Measurements from ENCODE around the gene CISD1. TPM values are rescaled to one million over a fixed set of nuclear protein-coding genes. Genes with fewer than 3 reads are reported as not detected.
A peak's percentile ranks its signal among the peaks of the same experiment; 100 is the strongest.

CISD1 gene
- total RNA-seq, 1 experiment from 2014 or later = 77.5 TPM

GRCh38 chr10:58281092-58281752, 12.3 kb downstream of the CISD1 start:
- H3K9me3 ChIP-seq = no peaks in the 10 kb centered on the region
- DNase-seq = no peak
- H3K27me3 ChIP-seq = no peaks in the 10 kb centered on the region
- peaks cover 42% of the 10 kb centered on the region for H3K36me3 ChIP-seq
- H3K4me3 ChIP-seq = no peak overlapping the region

- no peak overlapping the region for H3K4me3 ChIP-seq
- no peak for DNase-seq
- H3K27me3 ChIP-seq = no peaks in the 10 kb centered on the region
- H3K9me3 ChIP-seq = no peaks in the 10 kb centered on the region
- peaks cover 35% of the 10 kb centered on the region for H3K36me3 ChIP-seq
Measured at GRCh38 chr10:58282615-58283014, 13.7 kb downstream of the CISD1 start.

- peak; percentile 8 for DNase-seq
- no peaks in the 10 kb centered on the region for H3K9me3 ChIP-seq
- no peaks in the 10 kb centered on the region for H3K27me3 ChIP-seq
- no peak overlapping the region for H3K4me3 ChIP-seq
- H3K36me3 ChIP-seq = peaks cover 5% of the 10 kb centered on the region; the same call in 1 of the 2 replicates
Measured at GRCh38 chr10:58291538-58292174, 22.7 kb downstream of the CISD1 start.

GRCh38 chr10:58293989-58294388, 25.0 kb downstream of the CISD1 start:
- Histone ChIP-seq H3K9me3 (no peaks in the 10 kb centered on the region), H3K27me3 (no peaks in the 10 kb centered on the region), H3K4me3 (no peak overlapping the region), H3K36me3 (peaks cover 5% of the 10 kb centered on the region; the same call in 1 of the 2 replicates)
- no peak for DNase-seq

- no peaks in the 10 kb centered on the region for H3K36me3 ChIP-seq
- H3K4me3 ChIP-seq = no peak overlapping the region
- DNase-seq = peak; percentile 26
- H3K27me3 ChIP-seq = peaks cover 4% of the 10 kb centered on the region
- H3K9me3 ChIP-seq = no peaks in the 10 kb centered on the region
Measured at GRCh38 chr10:58299580-58299979, 30.6 kb downstream of the CISD1 start.

GRCh38 chr10:58300676-58301075, 31.7 kb downstream of the CISD1 start:
- H3K9me3 ChIP-seq = no peaks in the 10 kb centered on the region
- no peak overlapping the region for H3K4me3 ChIP-seq
- peaks cover 4% of the 10 kb centered on the region for H3K27me3 ChIP-seq
- H3K36me3 ChIP-seq = no peaks in the 10 kb centered on the region
- no peak for DNase-seq

- H3K4me3 ChIP-seq = no peak overlapping the region
- H3K27me3 ChIP-seq = peaks cover 6% of the 10 kb centered on the region
- no peaks in the 10 kb centered on the region for H3K36me3 ChIP-seq
- no peak for DNase-seq
- H3K9me3 ChIP-seq = no peaks in the 10 kb centered on the region
Measured at GRCh38 chr10:58302254-58302653, 33.3 kb downstream of the CISD1 start.

GRCh38 chr10:58304099-58304633, 35.2 kb downstream of the CISD1 start:
- no peak for DNase-seq
- H3K36me3 ChIP-seq = no peaks in the 10 kb centered on the region
- no peak overlapping the region for H3K4me3 ChIP-seq
- no peaks in the 10 kb centered on the region for H3K9me3 ChIP-seq
- peaks cover 6% of the 10 kb centered on the region for H3K27me3 ChIP-seq

GRCh38 chr10:58305821-58306220, 36.9 kb downstream of the CISD1 start:
- no peaks in the 10 kb centered on the region for H3K36me3 ChIP-seq
- no peak for DNase-seq
- no peak overlapping the region for H3K4me3 ChIP-seq
- H3K9me3 ChIP-seq = no peaks in the 10 kb centered on the region
- H3K27me3 ChIP-seq = peaks cover 6% of the 10 kb centered on the region

- H3K4me3 ChIP-seq = no peak overlapping the region
- H3K36me3 ChIP-seq = no peaks in the 10 kb centered on the region
- peaks cover 2% of the 10 kb centered on the region for H3K27me3 ChIP-seq
- no peaks in the 10 kb centered on the region for H3K9me3 ChIP-seq
- DNase-seq = no peak
Measured at GRCh38 chr10:58307676-58308075, 38.7 kb downstream of the CISD1 start.

- Histone ChIP-seq H3K36me3 (no peaks in the 10 kb centered on the region), H3K9me3 (no peaks in the 10 kb centered on the region), H3K27me3 (peaks cover 2% of the 10 kb centered on the region), H3K4me3 (no peak overlapping the region)
- DNase-seq = no peak
Measured at GRCh38 chr10:58311026-58311425, 42.1 kb downstream of the CISD1 start.

GRCh38 chr10:58316874-58317273, 47.9 kb downstream of the CISD1 start:
- DNase-seq = no peak
- no peak overlapping the region for H3K4me3 ChIP-seq
- no peaks in the 10 kb centered on the region for H3K9me3 ChIP-seq
- no peaks in the 10 kb centered on the region for H3K27me3 ChIP-seq
- H3K36me3 ChIP-seq = no peaks in the 10 kb centered on the region

GRCh38 chr10:58318346-58318745, 49.4 kb downstream of the CISD1 start:
- Histone ChIP-seq H3K9me3 (no peaks in the 10 kb centered on the region), H3K27me3 (no peaks in the 10 kb centered on the region), H3K4me3 (no peak overlapping the region), H3K36me3 (no peaks in the 10 kb centered on the region)
- no peak for DNase-seq

- DNase-seq = no peak
- Histone ChIP-seq H3K36me3 (no peaks in the 10 kb centered on the region), H3K27me3 (no peaks in the 10 kb centered on the region), H3K9me3 (no peaks in the 10 kb centered on the region), H3K4me3 (no peak overlapping the region)
Measured at GRCh38 chr10:58319599-58319998, 50.6 kb downstream of the CISD1 start.

- Histone ChIP-seq H3K36me3 (no peaks in the 10 kb centered on the region), H3K9me3 (no peaks in the 10 kb centered on the region), H3K27me3 (no peaks in the 10 kb centered on the region), H3K4me3 (no peak overlapping the region)
- no peak for DNase-seq
Measured at GRCh38 chr10:58320351-58321049, 51.5 kb downstream of the CISD1 start.

GRCh38 chr10:58322072-58322834, 53.3 kb downstream of the CISD1 start:
- DNase-seq = no peak
- no peaks in the 10 kb centered on the region for H3K27me3 ChIP-seq
- no peaks in the 10 kb centered on the region for H3K36me3 ChIP-seq
- H3K9me3 ChIP-seq = no peaks in the 10 kb centered on the region
- H3K4me3 ChIP-seq = no peak overlapping the region

- H3K27me3 ChIP-seq = no peaks in the 10 kb centered on the region
- H3K4me3 ChIP-seq = no peak overlapping the region
- no peaks in the 10 kb centered on the region for H3K36me3 ChIP-seq
- DNase-seq = no peak
- no peaks in the 10 kb centered on the region for H3K9me3 ChIP-seq
Measured at GRCh38 chr10:58322835-58323209, 53.9 kb downstream of the CISD1 start.
